ENCODE measurements around the gene WNT9A.

WNT9A gene

GRCh38 chr1:227945891-227946623 is 1.7 kb downstream of the WNT9A start (continued):
- no peak for TF ChIP-seq ZSCAN18 (tag by site-specific recombination; IDR thresholded peaks at IDR 0.05)
- TF ChIP-seq ZNF324 (tag by site-specific recombination; IDR thresholded peaks at IDR 0.05) = 0 out of 2 replicates have a peak, but pooled peaks have one; percentile 29
- no peak for TF ChIP-seq ZFP37 (tag by site-specific recombination; IDR thresholded peaks at IDR 0.05)
- TF ChIP-seq ZNF600 (tag by site-specific recombination; IDR thresholded peaks at IDR 0.05) = peak; percentile 92
- TF ChIP-seq ZNF214 (tag by site-specific recombination; IDR thresholded peaks at IDR 0.05; ENCODE audit: borderline replicate concordance) = no peak
- TF ChIP-seq ZNF555 (tag by site-specific recombination; conservative IDR thresholded peaks at IDR 0.05) = no peak
- TF ChIP-seq ZNF335 (tag by site-specific recombination; conservative IDR thresholded peaks at IDR 0.05) = peak; percentile 76
- peak; percentile 37; the same call in 1 of the 2 replicates for TF ChIP-seq SCRT1 (tag by site-specific recombination; IDR thresholded peaks at IDR 0.05; ENCODE audit: borderline replicate concordance)
- TF ChIP-seq ZIC2 (tag by site-specific recombination; IDR thresholded peaks at IDR 0.05) = peak; percentile 93
- TF ChIP-seq KLF10 (tag by site-specific recombination; IDR thresholded peaks at IDR 0.05) = no peak
- TF ChIP-seq GLI2 (tag by site-specific recombination; IDR thresholded peaks at IDR 0.05; ENCODE audit: borderline replicate concordance, low read depth) = no peak
- no peak for TF ChIP-seq ZNF404 (tag by site-specific recombination; IDR thresholded peaks at IDR 0.05)
- TF ChIP-seq ZNF311 (tag by site-specific recombination; IDR thresholded peaks at IDR 0.05; ENCODE audit: borderline replicate concordance) = no peak
- TF ChIP-seq ZNF704 (tag by site-specific recombination; IDR thresholded peaks at IDR 0.05) = no peak
- no peak for TF ChIP-seq ZNF768 (tag by site-specific recombination; IDR thresholded peaks at IDR 0.05)
- TF ChIP-seq ZBTB8A (tag by site-specific recombination; IDR thresholded peaks at IDR 0.05) = no peak
- peak; percentile 13; the same call in 1 of the 2 replicates for TF ChIP-seq PBX3 (CRISPR knock-in tag; IDR thresholded peaks at IDR 0.05)
- TF ChIP-seq ZNF624 (tag by site-specific recombination; IDR thresholded peaks at IDR 0.05) = no peak
- TF ChIP-seq ZNF175 (tag by site-specific recombination; IDR thresholded peaks at IDR 0.05) = no peak
- no peak for TF ChIP-seq HOXC10 (CRISPR knock-in tag; IDR thresholded peaks at IDR 0.05)
- no peak for TF ChIP-seq ZNF488 (tag by site-specific recombination; IDR thresholded peaks at IDR 0.05)
- TF ChIP-seq ZNF791 (tag by site-specific recombination; IDR thresholded peaks at IDR 0.05) = no peak
- no peak for TF ChIP-seq ZNF155 (tag by site-specific recombination; IDR thresholded peaks at IDR 0.05)
- TF ChIP-seq GFI1B (tag by site-specific recombination; IDR thresholded peaks at IDR 0.05) = no peak
- TF ChIP-seq ZBTB17 (tag by site-specific recombination; IDR thresholded peaks at IDR 0.05) = no peak
- peak; percentile 18; the same call in 1 of the 2 replicates for TF ChIP-seq GLIS2 (tag by site-specific recombination; IDR thresholded peaks at IDR 0.05)
- no peak for TF ChIP-seq ZNF223 (tag by site-specific recombination; IDR thresholded peaks at IDR 0.05)
- TF ChIP-seq ZNF792 (tag by site-specific recombination; IDR thresholded peaks at IDR 0.05) = no peak
- no peak for TF ChIP-seq ZNF10 (tag by site-specific recombination; IDR thresholded peaks at IDR 0.05)
- no peak for TF ChIP-seq ZSCAN23 (tag by site-specific recombination; IDR thresholded peaks at IDR 0.05)
- peak; percentile 98 for TF ChIP-seq KLF17 (tag by site-specific recombination; IDR thresholded peaks at IDR 0.05)
- TF ChIP-seq ZNF302 (tag by site-specific recombination; IDR thresholded peaks at IDR 0.05; ENCODE audit: low read depth) = no peak
- peak; percentile 84 for TF ChIP-seq HIC1 (tag by site-specific recombination; IDR thresholded peaks at IDR 0.05)
- no peak for TF ChIP-seq GLIS1 (tag by site-specific recombination; IDR thresholded peaks at IDR 0.05)
- TF ChIP-seq ZNF366 (tag by site-specific recombination; conservative IDR thresholded peaks at IDR 0.05) = no peak

Data from HEK293 (cell line).